ENCODE measurements around the gene FKRP.

GRCh38 chr19:46718157-46718933 lies 27.5 kb upstream of the FKRP start:
- TF ChIP-seq POLR2A (IDR thresholded peaks at IDR 0.05; ENCODE audit: low read depth, low read length), result no peak
- peak; percentile 42; the same call in 1 of the 2 replicates for TF ChIP-seq POLR2AphosphoS5 (IDR thresholded peaks at IDR 0.05; ENCODE audit: low read depth, low read length)
